ENCODE results near the gene GNAZ. TPM values are rescaled to one million over a fixed set of nuclear protein-coding genes. Genes with fewer than 3 reads are reported as not detected.

GNAZ gene
- polyA plus RNA-seq, 1 donor from 2014 or later: 52.0 TPM

GRCh38 chr22:23099531-23099804 lies 29.1 kb downstream of the GNAZ start:
- H3K36me3 ChIP-seq (ENCODE audit: insufficient read depth, low read length): no peaks in the 10 kb centered on the region
- no peak overlapping the region for H3K9ac ChIP-seq (ENCODE audit: low read length)
- no peak overlapping the region for H3K4me2 ChIP-seq (ENCODE audit: low read length)
- no peaks in the 10 kb centered on the region for H3K9me3 ChIP-seq (ENCODE audit: low read length)
- no peak overlapping the region for H3K27ac ChIP-seq (ENCODE audit: low read length)
- no peaks in the 10 kb centered on the region for H4K20me1 ChIP-seq (ENCODE audit: insufficient read depth)
- no peak overlapping the region for H2AFZ ChIP-seq (ENCODE audit: low read depth, low read length)
- no peak for TF ChIP-seq TAF1 (IDR thresholded peaks at IDR 0.05; ENCODE audit: low read depth)
- no peak for TF ChIP-seq SMC3 (conservative IDR thresholded peaks at IDR 0.05; ENCODE audit: poor library complexity)
- TF ChIP-seq RAD21 (conservative IDR thresholded peaks at IDR 0.05): no peak
- TF ChIP-seq CTCF (IDR thresholded peaks at IDR 0.05; ENCODE audit: poor library complexity, severe bottlenecking): no peak
- TF ChIP-seq EP300 (conservative IDR thresholded peaks at IDR 0.05; ENCODE audit: poor library complexity, severe bottlenecking): no peak
- no peak for TF ChIP-seq EZH2 (IDR thresholded peaks at IDR 0.05; ENCODE audit: borderline replicate concordance, insufficient read depth, low read length, poor library complexity, severe bottlenecking)
- no peak for TF ChIP-seq POLR2AphosphoS5 (IDR thresholded peaks at IDR 0.05)
- TF ChIP-seq MXI1 (conservative IDR thresholded peaks at IDR 0.05; ENCODE audit: poor library complexity, severe bottlenecking): no peak
- no peak for TF ChIP-seq REST (IDR thresholded peaks at IDR 0.05; ENCODE audit: borderline replicate concordance)
- no peaks in the 10 kb centered on the region for H3F3A ChIP-seq (ENCODE audit: insufficient read depth, low read length, poor library complexity, severe bottlenecking)
- H3K79me2 ChIP-seq (replicated peaks; ENCODE audit: insufficient read depth, low read length): peaks cover 9% of the 10 kb centered on the region
- no peaks in the 10 kb centered on the region for H3K9me2 ChIP-seq (ENCODE audit: insufficient read depth, low read length)
- H3K4me3 ChIP-seq (ENCODE audit: low read length): no peak overlapping the region
- H3K27me3 ChIP-seq (ENCODE audit: insufficient read depth, low read depth, low read length): no peaks in the 10 kb centered on the region

DNA sequence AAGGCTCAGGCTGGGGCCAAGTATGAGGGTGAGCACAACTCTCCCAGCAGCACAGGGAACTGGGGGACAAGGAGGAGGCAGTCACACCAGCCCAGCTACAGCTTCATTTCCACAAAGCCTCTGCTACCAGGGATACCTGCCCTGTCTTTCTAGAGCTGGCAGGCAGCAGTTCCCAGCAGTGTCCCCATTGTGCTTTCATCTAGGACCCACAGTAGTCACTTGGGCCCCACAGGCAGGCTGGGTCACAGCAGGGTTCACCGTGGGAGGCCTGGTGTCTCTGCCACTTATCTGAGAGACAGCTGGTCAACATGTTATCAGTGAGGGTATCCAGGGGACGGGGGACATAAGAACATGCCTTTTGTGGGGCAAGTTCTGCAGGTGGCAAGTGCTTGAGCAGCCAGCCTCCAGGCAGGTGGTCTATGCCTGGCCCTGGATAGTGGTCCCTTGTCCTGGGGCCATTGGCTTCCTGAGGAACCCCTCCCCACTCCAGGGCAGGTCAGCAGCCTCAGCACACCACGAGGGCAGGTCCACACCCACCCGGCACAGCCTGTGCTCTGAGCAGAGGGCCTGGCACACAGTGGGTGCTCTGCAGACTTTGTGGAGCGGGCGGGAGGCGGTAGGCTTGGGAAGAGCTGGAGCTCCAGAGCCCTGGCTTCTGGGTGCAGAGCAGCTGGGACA lies 29.9 kb downstream of the GNAZ start:
- Histone ChIP-seq H3K4me2 (ENCODE audit: low read length) (no peak overlapping the region), H3K9me2 (ENCODE audit: insufficient read depth, low read length) (no peaks in the 10 kb centered on the region), H2AFZ (ENCODE audit: low read depth, low read length) (no peak overlapping the region), H3K4me3 (ENCODE audit: low read length) (no peak overlapping the region), H3K36me3 (ENCODE audit: insufficient read depth, low read length) (no peaks in the 10 kb centered on the region), H3K27ac (ENCODE audit: low read length) (no peak overlapping the region), H3K27me3 (ENCODE audit: insufficient read depth, low read depth, low read length) (no peaks in the 10 kb centered on the region), H3K9ac (ENCODE audit: low read length) (no peak overlapping the region), H4K20me1 (ENCODE audit: insufficient read depth) (no peaks in the 10 kb centered on the region), H3F3A (ENCODE audit: insufficient read depth, low read length, poor library complexity, severe bottlenecking) (no peaks in the 10 kb centered on the region), H3K9me3 (ENCODE audit: low read length) (no peaks in the 10 kb centered on the region), H3K79me2 (replicated peaks; ENCODE audit: insufficient read depth, low read length) (peaks cover 9% of the 10 kb centered on the region)
- TF ChIP-seq TAF1 (IDR thresholded peaks at IDR 0.05; ENCODE audit: low read depth): no peak
- no peak for TF ChIP-seq EZH2 (IDR thresholded peaks at IDR 0.05; ENCODE audit: borderline replicate concordance, insufficient read depth, low read length, poor library complexity, severe bottlenecking)
- TF ChIP-seq CTCF (IDR thresholded peaks at IDR 0.05; ENCODE audit: poor library complexity, severe bottlenecking): no peak
